GM23248 (cell line): ENCODE data around the gene CKAP4.

Experiments used
- EZH2 ChIP-seq: fragments of 200-600 bp; sonication (generic); IDR thresholded peaks from 2 replicates; pipeline ENCODE4 v1.6.1; 2018; ENCODE audit warnings: antibody characterized with exemption, mild to moderate bottlenecking; ENCODE audit not compliant: insufficient read depth, poor library complexity, severe bottlenecking
- EZH2phosphoT487 ChIP-seq: fragments of 200-600 bp; sonication (generic); IDR thresholded peaks from 2 replicates; pipeline ENCODE4 v1.6.1; 2018; ENCODE audit warnings: antibody characterized with exemption, moderate library complexity, mild to moderate bottlenecking, low read depth; ENCODE audit not compliant: insufficient read depth

- TF ChIP-seq EZH2, result no peak
- no peak for TF ChIP-seq EZH2phosphoT487
These were observed 27.6 kb upstream of the CKAP4 start for GRCh38 chr12:106275458-106275857.
